PC-9 (cell line): ENCODE data around the gene OR2F2. TPM values are rescaled to one million over a fixed set of nuclear protein-coding genes. Genes with fewer than 3 reads are reported as not detected.

Experiments
- BruUV-seq: library from RNA; stranded (reverse); fragments of 400-500 nt; replicated peaks from 2 replicates; lab custom pipeline; 2021; lab: Mats Ljungman, UMichigan
- CTCF ChIA-PET: fragments of 300-600 bp; sonication (Branson Sonifier 250); formaldehyde crosslinking; loops from one replicate; lab custom pipeline; 2022; ENCODE audit warnings: antibody characterized with exemption; lab: Charles Lee
- POLR2A ChIA-PET: fragments of 300-600 bp; sonication (Branson Sonifier 250); formaldehyde crosslinking; loops from one replicate; lab custom pipeline; 2022; ENCODE audit warnings: antibody characterized with exemption; ENCODE audit not compliant: unreplicated experiment; lab: Charles Lee
- DNase-seq, 2 experiments: peaks; one replicate each; pipeline versions ENCODE4 v3.0.0 to v3.0.0-alpha.2; 2015 to 2022; ENCODE audit warnings: mixed read lengths in 1 of 2
- H2AFZ ChIP-seq: fragments of 200-600 bp; sonication (generic); 2 replicates; pipeline ENCODE4 v1.8.1; 2017; ENCODE audit warnings: antibody characterized with exemption
- H3F3A ChIP-seq: fragments of 200-600 bp; sonication (generic); 2 replicates; pipeline ENCODE4 v1.8.1; 2017; ENCODE audit warnings: antibody characterized with exemption, mild to moderate bottlenecking, low read depth; ENCODE audit not compliant: insufficient read depth
- H3K27ac ChIP-seq: fragments of 200-600 bp; sonication (generic); 2 replicates; pipeline ENCODE4 v1.6.1; 2016; ENCODE audit warnings: mixed run types
- H3K27me3 ChIP-seq: fragments of 200-600 bp; sonication (generic); 2 replicates; pipeline ENCODE4 v1.6.1; 2016; ENCODE audit warnings: low read depth, mixed run types; ENCODE audit not compliant: insufficient read depth
- H3K36me3 ChIP-seq: fragments of 200-600 bp; sonication (generic); 2 replicates; pipeline ENCODE4 v1.6.1; 2016; ENCODE audit warnings: low read depth, mixed run types
- H3K4me1 ChIP-seq: fragments of 200-600 bp; sonication (generic); replicated peaks from 2 replicates; pipeline ENCODE4 v1.6.1; 2016; ENCODE audit warnings: mixed run types; ENCODE audit not compliant: insufficient read depth
- H3K4me2 ChIP-seq: fragments of 200-600 bp; sonication (generic); 2 replicates; pipeline ENCODE4 v1.6.1; 2017; ENCODE audit warnings: mixed run types
- H3K4me3 ChIP-seq: fragments of 200-600 bp; sonication (generic); 2 replicates; pipeline ENCODE4 v1.6.1; 2016; ENCODE audit warnings: mixed run types
- H3K79me2 ChIP-seq: fragments of 200-600 bp; sonication (generic); 2 replicates; pipeline ENCODE4 v1.6.1; 2017; ENCODE audit warnings: low read depth, mixed run types
- H3K9me2 ChIP-seq: fragments of 200-600 bp; sonication (generic); 2 replicates; pipeline ENCODE4 v1.8.1; 2017; ENCODE audit warnings: mild to moderate bottlenecking; ENCODE audit not compliant: insufficient read depth
- H3K9me3 ChIP-seq: fragments of 200-600 bp; sonication (generic); 2 replicates; pipeline ENCODE4 v1.8.1; 2016; ENCODE audit warnings: low read depth; ENCODE audit not compliant: insufficient read depth
- H4K20me1 ChIP-seq: fragments of 200-600 bp; sonication (generic); 2 replicates; pipeline ENCODE4 v1.8.1; 2017; ENCODE audit not compliant: insufficient read depth
- CTCF ChIP-seq: fragments of 200-600 bp; sonication (generic); conservative IDR thresholded peaks from 2 replicates; pipeline ENCODE4 v1.6.1; 2017; ENCODE audit warnings: mixed run types, antibody characterized with exemption, mild to moderate bottlenecking, moderate library complexity
- EZH2 ChIP-seq: fragments of 200-600 bp; sonication (generic); IDR thresholded peaks from 2 replicates; pipeline ENCODE4 v1.8.0; 2017; ENCODE audit warnings: antibody characterized with exemption, low read depth
- intact Hi-C: fragments of 100-400 bp; cut with micrococcal nuclease; formaldehyde crosslinking; loops from one replicate; pipeline ENCODE4 v1.10.0; 2022; ENCODE audit not compliant: unreplicated experiment
- total RNA-seq: library from RNA; stranded (reverse); gene quantifications from 2 replicates; pipeline ENCODE4 v1.2.3, GENCODE V29; 2021

Gene OR2F2
- total RNA-seq, 1 experiment from 2014 or later: not detected

- H3K4me2 ChIP-seq: no peak overlapping the region
- peaks cover 14% of the 10 kb centered on the region; the same call in 1 of the 2 replicates for H3F3A ChIP-seq
- BruUV-seq: no TSS peak
- no peaks in the 10 kb centered on the region for H4K20me1 ChIP-seq
- H3K9me3 ChIP-seq: 0 out of 2 replicates have a peak, but pooled peaks cover 9% of the 10 kb centered on the region
- POLR2A ChIA-PET: no interaction called here
- no peaks in the 10 kb centered on the region for H3K27me3 ChIP-seq
- H2AFZ ChIP-seq: no peak overlapping the region
- H3K4me3 ChIP-seq: no peak overlapping the region
- no peaks in the 10 kb centered on the region for H3K79me2 ChIP-seq
- TF ChIP-seq EZH2: no peak
- no peak for TF ChIP-seq CTCF
- CTCF ChIA-PET: interaction anchor here (0.7 kb wide), 1 partner anchor 12 kb away, joined by 3 read pairs; no protein-coding TSS in a partner anchor
- no peak overlapping the region for H3K27ac ChIP-seq
- peaks cover 32% of the 10 kb centered on the region for H3K4me1 ChIP-seq
- DNase-seq: no peak
- intact Hi-C loops: no loop called here
- no peaks in the 10 kb centered on the region for H3K36me3 ChIP-seq
- no peaks in the 10 kb centered on the region for H3K9me2 ChIP-seq
Measured at GRCh38 chr7:143978585-143978984, 43.6 kb downstream of the OR2F2 start.

DNA sequence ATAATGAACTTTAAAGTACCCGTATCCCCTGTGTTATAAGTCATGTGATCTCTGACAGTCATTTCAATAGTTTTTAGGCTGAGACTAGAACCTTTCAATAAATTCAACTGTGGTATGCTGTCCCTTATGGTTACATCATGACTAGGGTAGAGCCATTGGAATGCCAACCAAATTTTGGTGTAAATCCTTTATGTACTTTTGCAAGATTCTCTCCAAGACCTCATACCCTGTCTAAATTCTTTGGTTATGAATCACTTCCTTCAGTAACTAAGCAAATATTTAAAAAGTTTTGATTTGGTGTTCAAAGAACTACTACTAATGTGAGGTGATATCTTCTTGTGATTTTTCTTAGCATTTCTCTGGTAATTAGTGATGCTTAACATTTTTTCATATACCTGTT lies 44.3 kb downstream of the OR2F2 start:
- Histone ChIP-seq H3K9me3 (0 out of 2 replicates have a peak, but pooled peaks cover 9% of the 10 kb centered on the region), H3K4me2 (0 out of 2 replicates have a peak overlapping the region, but pooled peaks have one; percentile 2), H3F3A (peaks cover 8% of the 10 kb centered on the region; the same call in 1 of the 2 replicates), H3K36me3 (no peaks in the 10 kb centered on the region), H3K4me3 (no peak overlapping the region), H3K4me1 (peaks cover 25% of the 10 kb centered on the region), H3K9me2 (no peaks in the 10 kb centered on the region), H3K27ac (no peak overlapping the region), H4K20me1 (no peaks in the 10 kb centered on the region), H2AFZ (no peak overlapping the region), H3K27me3 (no peaks in the 10 kb centered on the region), H3K79me2 (no peaks in the 10 kb centered on the region)
- BruUV-seq: no TSS peak
- no peak for TF ChIP-seq CTCF
- no peak for TF ChIP-seq EZH2
- ChIA-PET CTCF (interaction anchor here (0.7 kb wide), 1 partner anchor 13 kb away, joined by 3 read pairs; no protein-coding TSS in a partner anchor), POLR2A (no interaction called here)
- DNase-seq: peak in 1 of 2 experiments; percentile 87
- intact Hi-C loops: no loop called here

DNA sequence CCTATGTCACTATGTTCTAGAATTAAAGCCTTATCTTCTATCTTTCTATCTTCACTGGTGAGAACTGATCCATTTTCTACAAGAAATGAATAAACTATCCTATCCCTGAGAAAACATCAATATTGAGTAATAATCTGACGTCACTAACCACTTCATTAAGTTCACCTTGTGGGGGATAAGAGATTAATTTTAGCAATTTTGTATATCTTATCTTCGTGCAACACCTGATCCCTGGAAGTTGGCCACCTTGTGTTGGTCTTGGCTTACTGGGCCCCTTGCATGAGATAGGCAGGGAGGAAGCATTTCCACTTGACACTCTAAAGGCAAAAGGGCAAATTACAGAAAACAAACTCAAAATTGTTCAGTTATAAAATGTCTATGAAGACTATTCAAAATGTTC lies 45.0 kb downstream of the OR2F2 start:
- 0 out of 2 replicates have a peak overlapping the region, but pooled peaks have one; percentile 2 for H3K4me2 ChIP-seq
- no peaks in the 10 kb centered on the region for H3K27me3 ChIP-seq
- H2AFZ ChIP-seq: no peak overlapping the region
- no peaks in the 10 kb centered on the region for H3K9me2 ChIP-seq
- TF ChIP-seq CTCF: no peak
- TF ChIP-seq EZH2: no peak
- POLR2A ChIA-PET: no interaction called here
- H3K4me1 ChIP-seq: peaks cover 18% of the 10 kb centered on the region
- no peak for DNase-seq
- no peak overlapping the region for H3K4me3 ChIP-seq
- H4K20me1 ChIP-seq: no peaks in the 10 kb centered on the region
- 0 out of 2 replicates have a peak, but pooled peaks cover 5% of the 10 kb centered on the region for H3F3A ChIP-seq
- CTCF ChIA-PET: no interaction called here
- no peaks in the 10 kb centered on the region for H3K79me2 ChIP-seq
- no peak overlapping the region for H3K27ac ChIP-seq
- intact Hi-C loops: no loop called here
- 0 out of 2 replicates have a peak, but pooled peaks cover 9% of the 10 kb centered on the region for H3K9me3 ChIP-seq
- BruUV-seq: no TSS peak
- no peaks in the 10 kb centered on the region for H3K36me3 ChIP-seq
